HepG2 (cell line): ENCODE measurements around the gene ABHD11. TPM values are rescaled to one million over a fixed set of nuclear protein-coding genes. Genes with fewer than 3 reads are reported as not detected.

Experiments used
- ARNTL ChIP-seq: sonication (generic); formaldehyde crosslinking; IDR thresholded peaks from 2 replicates; pipeline ENCODE4 v1.4.0; 2020; ENCODE audit warnings: mild to moderate bottlenecking, missing genetic modification reagents
- CEBPB ChIP-seq: IDR thresholded peaks from 2 replicates; pipeline ENCODE4 v1.6.1; 2011; ENCODE audit warnings: low read depth, low read length, improper control_type of control experiment, borderline replicate concordance
- CENPT ChIP-seq: sonication (generic); formaldehyde crosslinking; IDR thresholded peaks from 2 replicates; pipeline ENCODE4 v1.8.0; 2022; ENCODE audit warnings: low read depth, mild to moderate bottlenecking, moderate library complexity, missing genetic modification reagents
- CSRNP1 ChIP-seq: sonication (generic); formaldehyde crosslinking; IDR thresholded peaks from 2 replicates; pipeline ENCODE4 v1.8.1; 2023; ENCODE audit warnings: mild to moderate bottlenecking, missing genetic modification reagents
- ETS1 ChIP-seq: sonication (generic); formaldehyde crosslinking; IDR thresholded peaks from 2 replicates; pipeline ENCODE4 v1.4.0; 2020; ENCODE audit warnings: missing genetic modification reagents
- FOXJ3 ChIP-seq: sonication (generic); formaldehyde crosslinking; IDR thresholded peaks from 2 replicates; pipeline ENCODE4 v1.4.0; 2020; ENCODE audit warnings: missing genetic modification reagents, mild to moderate bottlenecking, borderline replicate concordance
- GMEB1 ChIP-seq: sonication (generic); formaldehyde crosslinking; IDR thresholded peaks from 2 replicates; pipeline ENCODE4 v1.5.1; 2020; ENCODE audit warnings: missing genetic modification reagents, mild to moderate bottlenecking, borderline replicate concordance
- HDAC1 ChIP-seq: sonication (generic); formaldehyde crosslinking; IDR thresholded peaks from 2 replicates; pipeline ENCODE4 v1.5.1; 2020; ENCODE audit warnings: mild to moderate bottlenecking, missing genetic modification reagents
- HOXA7 ChIP-seq: sonication (generic); formaldehyde crosslinking; IDR thresholded peaks from 2 replicates; pipeline ENCODE4 v1.8.1; 2022; ENCODE audit warnings: mild to moderate bottlenecking, missing genetic modification reagents, moderate library complexity
- HOXD1 ChIP-seq: sonication (generic); formaldehyde crosslinking; IDR thresholded peaks from 2 replicates; pipeline ENCODE4 v1.5.0; 2020; ENCODE audit warnings: missing genetic modification reagents
- RFX5 ChIP-seq: IDR thresholded peaks from 2 replicates; pipeline ENCODE4 v1.6.1; 2011; ENCODE audit warnings: low read depth, low read length, improper control_type of control experiment
- SAP130 ChIP-seq: IDR thresholded peaks from 2 replicates; pipeline ENCODE4 v1.6.1; 2016; ENCODE audit warnings: low read depth
- SMAD9 ChIP-seq: sonication (generic); formaldehyde crosslinking; IDR thresholded peaks from 2 replicates; pipeline ENCODE4 v1.5.1; 2020; ENCODE audit warnings: mild to moderate bottlenecking, missing genetic modification reagents
- SP4 ChIP-seq: sonication (generic); formaldehyde crosslinking; IDR thresholded peaks from 2 replicates; pipeline ENCODE4 v1.8.1; 2023; ENCODE audit warnings: mild to moderate bottlenecking, missing genetic modification reagents
- TEAD2 ChIP-seq: sonication (generic); formaldehyde crosslinking; IDR thresholded peaks from 2 replicates; pipeline ENCODE4 v1.9.0; 2021; ENCODE audit warnings: missing genetic modification reagents
- ZKSCAN5 ChIP-seq: sonication (generic); formaldehyde crosslinking; IDR thresholded peaks from 2 replicates; pipeline ENCODE4 v1.5.1; 2020; ENCODE audit warnings: mild to moderate bottlenecking, missing genetic modification reagents
- ZNF251 ChIP-seq: sonication (generic); formaldehyde crosslinking; IDR thresholded peaks from 2 replicates; pipeline ENCODE4 v1.9.0; 2021; ENCODE audit warnings: mild to moderate bottlenecking, missing genetic modification reagents
- ZNF652 ChIP-seq: IDR thresholded peaks from 2 replicates; pipeline ENCODE4 v1.6.1; 2016; ENCODE audit warnings: low read depth, borderline replicate concordance
- ZNF687 ChIP-seq: sonication (generic); formaldehyde crosslinking; IDR thresholded peaks from 2 replicates; pipeline ENCODE4 v1.5.1; 2020; ENCODE audit warnings: mild to moderate bottlenecking, missing genetic modification reagents, moderate library complexity
- polyA plus RNA-seq, 8 experiments: library from polyadenylated mRNA; depleted of rRNA in 3 of 8; stranded (reverse) in 7 of 8; unstranded in 1 of 8; fragments of >200 nt; fragmentation: Illumina TruSeq in 4 of 8; extraction: Trizol in 4 of 8; gene quantifications; 2 replicates each; pipeline versions ENCODE4 v1.2.1 to v1.2.3, GENCODE V29; 2011 to 2016; ENCODE audit warnings: low read depth in 4 of 8, missing spikeins in 1 of 8, mixed read lengths in 1 of 8; ENCODE audit not compliant: insufficient read depth in 1 of 8
- total RNA-seq, 5 experiments: library from RNA; depleted of rRNA; stranded (reverse); fragments of >200 nt; fragmentation: Illumina TruSeq; extraction: Trizol; gene quantifications; 2 replicates each; pipeline ENCODE4 v1.2.3, GENCODE V29; 2016; ENCODE audit warnings: low read depth in 1 of 5

Gene ABHD11
- total and polyA plus RNA-seq, 2 of the 13 experiments (the other 11 are each of a cell fraction or from before 2014, with no cell fraction given) = 7.0 to 8.1 TPM

- 0 out of 2 replicates have a peak, but pooled peaks have one; percentile 14 for TF ChIP-seq ZKSCAN5 (CRISPR knock-in tag)
- peak; percentile 73; the same call in 1 of the 2 replicates for TF ChIP-seq FOXJ3 (CRISPR knock-in tag)
- peak; percentile 74 for TF ChIP-seq ZNF687 (CRISPR knock-in tag)
- peak; percentile 80; the same call in 1 of the 2 replicates for TF ChIP-seq ARNTL (CRISPR knock-in tag)
- TF ChIP-seq CEBPB = 0 out of 2 replicates have a peak, but pooled peaks have one; percentile 12
- TF ChIP-seq SAP130 = peak; percentile 86
- TF ChIP-seq SMAD9 (CRISPR knock-in tag) = no peak
- TF ChIP-seq SP4 (CRISPR knock-in tag) = peak; percentile 48; the same call in 1 of the 2 replicates
- TF ChIP-seq ETS1 (CRISPR knock-in tag) = no peak
- peak; percentile 97 for TF ChIP-seq ZNF652 (CRISPR knock-in tag)
- TF ChIP-seq CSRNP1 (CRISPR knock-in tag) = 0 out of 2 replicates have a peak, but pooled peaks have one; percentile 25
- no peak for TF ChIP-seq HOXD1 (CRISPR knock-in tag)
- no peak for TF ChIP-seq HOXA7
- TF ChIP-seq ZNF251 (CRISPR knock-in tag) = no peak
- TF ChIP-seq HDAC1 (CRISPR knock-in tag) = peak; percentile 60
- 0 out of 2 replicates have a peak, but pooled peaks have one; percentile 19 for TF ChIP-seq CENPT (CRISPR knock-in tag)
- 0 out of 2 replicates have a peak, but pooled peaks have one; percentile 12 for TF ChIP-seq RFX5
- no peak for TF ChIP-seq TEAD2
- TF ChIP-seq GMEB1 = 0 out of 2 replicates have a peak, but pooled peaks have one; percentile 32
These were observed 4.4 kb upstream of the ABHD11 start (continued) for GRCh38 chr7:73742753-73743641.
